Testis (tissue), 3 donors: ENCODE data around the gene ESPN. TPM values are rescaled to one million over a fixed set of nuclear protein-coding genes. Genes with fewer than 3 reads are reported as not detected.

Source experiments
- DNase-seq: peaks from one replicate; pipeline ENCODE4 v3.0.0-alpha.2; 2019
- H3K27ac ChIP-seq, 2 donors: fragments of 200-600 bp; sonication (generic); one replicate each; pipeline ENCODE4 v1.5.1; 2019
- H3K27me3 ChIP-seq: fragments of 200-600 bp; sonication (generic); one replicate; pipeline ENCODE4 v1.5.1; 2019
- H3K36me3 ChIP-seq: fragments of 200-600 bp; sonication (generic); one replicate; pipeline ENCODE4 v1.5.1; 2017; ENCODE audit warnings: low read depth; ENCODE audit errors: missing control alignments
- H3K4me1 ChIP-seq: fragments of 200-600 bp; sonication (generic); one replicate; pipeline ENCODE4 v1.5.1; 2019
- H3K4me3 ChIP-seq, 2 donors: fragments of 200-600 bp; sonication (generic); one replicate each; pipeline ENCODE4 v1.5.1; 2017 to 2019
- H3K9me3 ChIP-seq: fragments of 200-600 bp; sonication (generic); one replicate; pipeline ENCODE4 v1.5.1; 2017
- CTCF ChIP-seq, 3 experiments: fragments of 450-650 bp in 2 of 3; fragments of 200-600 bp in 1 of 3; sonication (generic) in 1 of 3; IDR thresholded peaks; one replicate each; pipeline ENCODE4 v1.5.1; 2016 to 2019; ENCODE audit warnings: antibody characterized with exemption in 3 of 3, mild to moderate bottlenecking in 2 of 3, moderate library complexity in 1 of 3
- POLR2A ChIP-seq: fragments of 450-650 bp; IDR thresholded peaks from one replicate; pipeline ENCODE4 v1.6.1; 2017; ENCODE audit warnings: antibody characterized with exemption, mild to moderate bottlenecking, moderate library complexity
- WGBS, 2 donors: methylation state at CpG; one replicate each; pipeline ENCODE4 v1.1.5; 2018; 5-methylcytosine and 5-hydroxymethylcytosine counted together
- intact Hi-C: fragments of 100-400 bp; cut with DNase I; formaldehyde crosslinking; loops from one replicate; pipeline ENCODE4 v1.15.1; 2023; ENCODE audit warnings: low total_unique reads
- microRNA-seq, 2 donors: library from miRNA; unstranded; fragments of <30 nt; microRNA quantifications; one replicate each; pipeline ENCODE4, GENCODE V29; 2016; ENCODE audit warnings: borderline number of aligned reads in 2 of 2, borderline replicate concordance in 1 of 2
- polyA plus RNA-seq: library from polyadenylated mRNA; stranded (reverse); fragments of 350-450 nt; fragmentation: Illumina TruSeq; extraction: RNeasy Lipid Tissue Mini Kit (QIAGEN cat#74804); gene quantifications from one replicate; pipeline ENCODE4 v1.2.3, GENCODE V29; 2014; ENCODE audit warnings: low read depth, low replicate concordance; ENCODE audit not compliant: insufficient read depth
- small RNA-seq, 2 donors: library from RNA; depleted of rRNA; stranded (forward); fragments of <200 nt; gene quantifications; one replicate each; pipeline ENCODE3, GENCODE V24; 2016
- total RNA-seq, 2 donors: library from RNA; depleted of rRNA; stranded (reverse); fragments of >200 nt; gene quantifications; one replicate each; pipeline ENCODE4 v1.2.3, GENCODE V29; 2016

ESPN gene
- total and polyA plus RNA-seq, 3 donors from 2014 or later, result 270 to 404 (median 396) TPM

GRCh38 chr1:6509919-6510291, 85.3 kb downstream of the ESPN start:
- intact Hi-C loops, result no loop called here
- H3K9me3 ChIP-seq, result no peaks in the 10 kb centered on the region
- H3K27ac ChIP-seq, result no peak overlapping the region
- DNase-seq, result no peak
- no peaks in the 10 kb centered on the region for H3K27me3 ChIP-seq
- no peak for TF ChIP-seq POLR2A
- TF ChIP-seq CTCF (IDR thresholded peaks at IDR 0.05), result no peak
- H3K4me3 ChIP-seq, result no peak overlapping the region
- no peaks in the 10 kb centered on the region for H3K36me3 ChIP-seq
- 75% methylated on average over 10 of the region's 10 CpGs; no CpG with 5 or more reads in 1 of the 2 donors for WGBS, 2 donors
- H3K4me1 ChIP-seq, result peaks cover 6% of the 10 kb centered on the region

GRCh38 chr1:6510493-6510892, 85.9 kb downstream of the ESPN start:
- Histone ChIP-seq H3K4me1 (peaks cover 6% of the 10 kb centered on the region), H3K27me3 (no peaks in the 10 kb centered on the region), H3K27ac (no peak overlapping the region), H3K4me3 (no peak overlapping the region), H3K36me3 (no peaks in the 10 kb centered on the region), H3K9me3 (no peaks in the 10 kb centered on the region)
- DNase-seq, result no peak
- WGBS, 2 donors, result 89 to 96% methylated on average over 5 to 6 of the region's 6 CpGs
- intact Hi-C loops, result no loop called here
- TF ChIP-seq CTCF (IDR thresholded peaks at IDR 0.05), result no peak
- no peak for TF ChIP-seq POLR2A

Small RNA genes lying within 50 kb of the gene (microRNA-seq; reads per million reads assigned to microRNA genes)
- 0 reads per million in 2 donors for gene MIR4252

Small RNA genes lying within 50 kb of the gene (small RNA-seq; reads per million reads assigned to genes)
- 0 reads per million in 2 donors for gene MIR4252

Other genes starting within 250 kb of the ESPN start
- gene CHD5, start 244.5 kb upstream of the ESPN start, total RNA-seq, result 10 to 100 TPM; 42.1 to 63.1 TPM
- 67.5 TPM for gene CHD5, start 244.5 kb upstream of the ESPN start, polyA plus RNA-seq
- gene RPL22, start 225.2 kb upstream of the ESPN start, total RNA-seq, result 10 to 100 TPM; 95.1 to 99.9 TPM
- 319 TPM for gene RPL22, start 225.2 kb upstream of the ESPN start, polyA plus RNA-seq
- gene RNF207, start 218.7 kb upstream of the ESPN start, total RNA-seq, result 10 to 100 TPM; 13.2 to 20.1 TPM
- gene RNF207, start 218.7 kb upstream of the ESPN start, polyA plus RNA-seq, result 4.8 TPM
- gene ICMT, start 188.8 kb upstream of the ESPN start, total RNA-seq, result 10 to 100 TPM; 33.0 to 36.5 TPM
- gene ICMT, start 188.8 kb upstream of the ESPN start, polyA plus RNA-seq, result 26.7 TPM
- gene HES3, start 180.6 kb upstream of the ESPN start, total RNA-seq, result not detected
- not detected for gene HES3, start 180.6 kb upstream of the ESPN start, polyA plus RNA-seq
- 1 to 10 TPM; 5.7 to 6.3 TPM for gene GPR153, start 163.7 kb upstream of the ESPN start, total RNA-seq
- 5.8 TPM for gene GPR153, start 163.7 kb upstream of the ESPN start, polyA plus RNA-seq
- gene ACOT7, start 31.0 kb upstream of the ESPN start, total RNA-seq, result 10 to 100 TPM; 50.3 to 52.5 TPM
- 72.8 TPM for gene ACOT7, start 31.0 kb upstream of the ESPN start, polyA plus RNA-seq
- 1 to 10 TPM; 2.4 to 5.0 TPM for gene HES2, start 4.9 kb upstream of the ESPN start, total RNA-seq
- gene HES2, start 4.9 kb upstream of the ESPN start, polyA plus RNA-seq, result 2.6 TPM
- gene TNFRSF25, start 41.4 kb downstream of the ESPN start, total RNA-seq, result 10 to 100 TPM; 13.4 to 14.0 TPM
- gene TNFRSF25, start 41.4 kb downstream of the ESPN start, polyA plus RNA-seq, result 6.2 TPM
- gene PLEKHG5, start 66.9 kb downstream of the ESPN start, total RNA-seq, result 10 to 100 TPM; 13.7 to 16.4 TPM
- 8.1 TPM for gene PLEKHG5, start 66.9 kb downstream of the ESPN start, polyA plus RNA-seq
- gene NOL9, start 129.7 kb downstream of the ESPN start, total RNA-seq, result 10 to 100 TPM; 29.0 to 34.6 TPM
- gene NOL9, start 129.7 kb downstream of the ESPN start, polyA plus RNA-seq, result 11.4 TPM
- gene TAS1R1, start 130.5 kb downstream of the ESPN start, total RNA-seq, result 1 to 10 TPM; 5.3 to 5.6 TPM
- gene TAS1R1, start 130.5 kb downstream of the ESPN start, polyA plus RNA-seq, result 5.1 TPM
- gene ZBTB48, start 155.2 kb downstream of the ESPN start, total RNA-seq, result 10 to 100 TPM; 58.9 to 70.7 TPM
- 80.7 TPM for gene ZBTB48, start 155.2 kb downstream of the ESPN start, polyA plus RNA-seq
- 10 to 100 TPM; 71.7 to 84.6 TPM for gene KLHL21, start 178.1 kb downstream of the ESPN start, total RNA-seq
- 31.1 TPM for gene KLHL21, start 178.1 kb downstream of the ESPN start, polyA plus RNA-seq
- 10 to 100 TPM; 88.1 to 94.3 TPM for gene PHF13, start 189.0 kb downstream of the ESPN start, total RNA-seq
- 70.8 TPM for gene PHF13, start 189.0 kb downstream of the ESPN start, polyA plus RNA-seq
- 10 to 100 TPM; 38.6 to 41.9 TPM for gene THAP3, start 200.1 kb downstream of the ESPN start, total RNA-seq
- 28.7 TPM for gene THAP3, start 200.1 kb downstream of the ESPN start, polyA plus RNA-seq